Non-pigmented ciliary epithelial cell (primary cell): ENCODE data around the gene PPP4R3A.
"Not testable (repeated sequence)": the region's sequence is repeated elsewhere in the genome, so short reads cannot be mapped to it uniquely, and the experiment has no call there.

ENCODE experiments used
- DNase-seq: peaks from one replicate; pipeline ENCODE4 v3.0.0-alpha.2; 2010; ENCODE audit warnings: low read depth

PPP4R3A gene

GRCh38 chr14:91503000-91503504, 7.1 kb downstream of the PPP4R3A start:
- DNase-seq, result no peak

- DNase-seq, result no peak
These were observed 7.9 kb downstream of the PPP4R3A start for GRCh38 chr14:91501951-91502930.

DNA sequence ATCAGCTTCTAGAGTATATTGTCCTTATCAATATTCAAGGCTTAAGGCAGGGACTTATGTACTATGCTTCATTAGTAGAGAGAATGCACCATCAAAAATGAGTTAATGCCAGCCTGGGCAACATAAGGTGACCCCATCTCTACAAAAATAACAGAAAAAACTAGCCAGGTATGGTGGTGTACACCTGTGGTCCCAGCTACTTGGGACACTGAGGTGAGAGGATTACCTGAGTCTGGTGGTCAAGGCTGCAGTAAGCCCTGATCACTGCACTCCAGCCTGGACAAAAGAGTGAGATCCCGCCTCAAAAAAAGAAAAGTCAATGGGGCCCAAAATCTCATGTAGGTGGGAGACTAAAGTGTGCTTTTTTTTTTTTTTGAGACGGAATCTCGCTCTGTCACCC, 8.8 kb downstream of the PPP4R3A start:
- DNase-seq, result no peak

DNA sequence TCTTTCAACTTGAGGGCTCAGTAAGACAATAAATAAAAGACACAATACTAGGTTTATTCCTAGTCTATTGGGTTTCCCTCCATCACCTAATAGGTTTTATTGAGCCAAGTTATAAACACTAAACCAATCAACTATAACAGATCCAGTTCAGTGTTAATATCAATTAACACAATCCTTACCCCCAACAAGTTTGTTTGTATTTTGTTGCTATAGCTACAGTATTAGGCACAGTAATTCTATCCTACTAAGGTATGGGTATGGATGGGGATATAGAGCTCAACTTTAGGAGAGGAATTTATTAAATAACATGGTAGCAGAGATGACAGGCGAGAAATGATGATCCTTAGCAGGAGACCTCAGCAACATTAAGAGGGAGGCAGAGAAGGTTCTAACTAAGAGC, 13.3 kb downstream of the PPP4R3A start:
- no peak for DNase-seq

DNA sequence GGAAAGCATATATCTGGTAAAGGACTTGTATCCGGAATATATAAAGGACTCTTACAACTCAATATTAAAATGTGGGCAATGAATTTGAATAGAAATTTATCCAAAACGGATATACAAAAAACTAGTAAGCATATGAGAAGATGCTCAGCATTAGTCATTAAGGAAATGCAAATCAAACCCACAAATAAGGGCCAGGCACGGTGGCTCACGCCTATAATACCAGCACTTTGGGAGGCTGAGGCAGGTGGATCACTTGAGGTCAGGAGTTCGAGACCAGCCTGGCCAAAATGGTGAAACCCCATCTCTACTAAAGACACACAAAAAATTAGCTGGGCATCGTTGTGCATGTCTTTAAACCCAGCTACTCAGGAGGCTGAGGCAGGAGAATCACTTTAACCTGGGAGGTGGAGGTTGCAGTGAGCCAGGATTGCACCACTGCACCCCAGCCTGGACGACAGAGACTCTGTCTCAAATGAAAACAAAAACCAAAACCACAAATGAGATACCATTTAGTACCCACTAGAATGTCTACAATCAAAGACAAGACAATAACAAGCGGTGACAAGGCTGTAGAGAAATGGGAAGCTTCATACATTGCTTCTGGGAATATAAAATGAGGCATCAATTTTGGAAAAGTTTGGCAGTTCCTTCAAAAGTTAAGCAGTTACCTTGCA, 15.6 kb downstream of the PPP4R3A start:
- not testable (repeated sequence) for DNase-seq

DNA sequence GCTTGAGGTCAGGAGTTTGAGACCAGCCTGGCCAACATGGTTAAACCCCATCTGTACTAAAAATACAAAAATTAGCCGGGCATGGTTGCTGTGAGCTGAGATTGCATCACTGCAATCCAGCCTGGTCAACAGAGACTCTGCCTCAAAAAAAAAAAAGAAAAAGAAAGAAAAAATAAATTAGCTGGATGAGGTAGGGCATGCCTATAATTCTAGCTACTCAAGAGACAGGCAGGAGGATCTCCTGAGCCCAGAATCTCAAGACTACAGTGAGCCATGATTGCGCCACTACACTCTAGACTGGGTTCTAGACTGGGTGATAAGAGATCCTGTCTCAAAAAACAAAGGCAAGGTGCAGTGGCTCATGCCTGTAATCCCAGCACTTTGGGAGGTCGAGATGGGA, 16.9 kb downstream of the PPP4R3A start:
- DNase-seq, result no peak

DNA sequence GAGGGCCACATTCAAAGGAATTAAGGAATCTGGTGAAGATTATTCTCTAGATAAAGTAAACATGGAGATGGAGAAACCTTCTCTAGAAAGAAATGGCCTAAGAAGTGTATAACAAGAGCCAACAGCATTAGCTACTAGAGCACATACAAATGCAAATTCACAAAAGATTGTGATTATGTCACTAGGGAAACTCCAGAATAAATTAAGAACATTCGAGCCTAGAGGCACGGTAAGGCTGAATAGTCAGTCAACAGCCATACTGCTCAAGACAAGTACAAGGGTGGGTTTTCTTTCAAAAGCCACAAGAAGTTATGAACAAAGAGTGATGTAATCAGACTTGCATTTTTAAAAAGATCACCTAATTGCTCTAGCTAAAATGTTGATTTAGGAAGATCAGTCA, 25.4 kb downstream of the PPP4R3A start:
- no peak for DNase-seq

DNA sequence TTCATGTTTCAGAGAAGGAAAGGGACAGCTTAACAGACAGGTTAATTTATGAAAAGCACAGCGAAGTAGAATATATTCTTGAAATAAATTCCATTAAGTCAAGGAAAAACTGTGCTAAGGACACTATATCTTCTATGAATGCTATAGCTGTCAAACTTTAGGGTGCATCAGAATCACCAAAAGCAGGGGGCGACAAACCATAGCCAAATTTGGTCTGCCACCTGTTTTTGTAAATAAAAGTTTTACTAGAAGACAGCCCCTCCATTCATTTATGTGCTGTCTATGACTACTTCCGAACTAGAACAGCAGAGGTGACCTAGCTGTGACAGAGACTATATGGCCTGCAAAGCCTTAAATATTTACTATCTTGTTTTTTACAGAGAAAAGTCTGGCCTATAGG, 25.9 kb downstream of the PPP4R3A start:
- DNase-seq, result no peak

DNA sequence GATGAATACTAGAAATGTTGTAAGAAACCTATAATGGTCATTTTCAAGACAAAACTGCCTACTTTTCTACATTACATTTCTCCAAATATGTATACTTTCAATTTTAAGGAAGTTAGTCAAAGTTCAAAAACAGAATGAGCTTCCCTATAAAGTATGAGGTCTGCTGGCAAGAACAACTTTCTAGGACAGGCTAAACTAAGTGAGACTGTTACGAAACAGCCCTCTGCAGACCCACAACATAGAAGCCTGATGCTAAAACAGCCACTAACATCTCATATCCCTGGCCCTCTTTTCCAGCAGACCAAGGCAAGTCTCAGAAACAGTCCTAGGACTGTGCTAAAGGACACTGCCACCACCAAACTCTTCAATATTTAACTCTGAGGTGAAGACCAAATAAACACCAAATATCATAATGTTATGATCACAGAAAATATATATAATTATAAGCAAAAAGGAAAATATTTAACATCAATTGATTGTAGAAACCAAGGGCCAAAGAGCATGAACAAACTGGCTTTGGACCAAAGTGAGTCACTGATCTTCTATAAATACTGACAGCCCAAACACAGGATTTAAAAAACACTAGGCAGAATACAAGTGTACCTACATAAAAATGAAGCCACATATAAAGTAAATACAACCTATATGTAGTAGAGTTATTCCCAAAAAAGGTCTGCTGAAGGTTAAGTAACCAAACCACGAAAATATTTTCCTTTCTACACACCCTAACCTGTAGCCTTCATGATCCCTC, 27.7 kb downstream of the PPP4R3A start:
- no peak for DNase-seq

GRCh38 chr14:91477388-91477787, 32.7 kb downstream of the PPP4R3A start:
- DNase-seq, result no peak

DNA sequence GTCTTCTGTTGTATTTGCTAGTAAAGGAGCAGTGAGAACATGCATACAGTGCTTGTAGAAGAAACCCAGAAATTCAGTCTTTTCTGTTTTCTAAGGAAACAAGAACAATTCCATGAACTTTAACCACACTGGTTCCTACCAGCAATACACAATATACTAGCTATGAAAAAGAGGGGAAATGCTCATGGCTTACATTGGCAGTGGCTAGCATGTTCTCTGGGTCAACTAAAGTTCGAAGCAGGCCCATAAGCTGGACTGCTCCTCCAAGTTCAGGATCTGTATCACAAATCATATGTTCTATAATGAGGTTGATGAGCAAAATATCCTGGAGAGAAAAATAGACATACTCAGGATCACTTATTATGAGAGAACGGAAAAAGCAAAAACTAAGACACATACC, 37.1 kb downstream of the PPP4R3A start:
- no peak for DNase-seq

GRCh38 chr14:91470216-91470615, 39.9 kb downstream of the PPP4R3A start:
- DNase-seq, result no peak

GRCh38 chr14:91466192-91466591, 43.9 kb downstream of the PPP4R3A start:
- no peak for DNase-seq

GRCh38 chr14:91464615-91465205, 45.4 kb downstream of the PPP4R3A start:
- DNase-seq, result no peak

DNA sequence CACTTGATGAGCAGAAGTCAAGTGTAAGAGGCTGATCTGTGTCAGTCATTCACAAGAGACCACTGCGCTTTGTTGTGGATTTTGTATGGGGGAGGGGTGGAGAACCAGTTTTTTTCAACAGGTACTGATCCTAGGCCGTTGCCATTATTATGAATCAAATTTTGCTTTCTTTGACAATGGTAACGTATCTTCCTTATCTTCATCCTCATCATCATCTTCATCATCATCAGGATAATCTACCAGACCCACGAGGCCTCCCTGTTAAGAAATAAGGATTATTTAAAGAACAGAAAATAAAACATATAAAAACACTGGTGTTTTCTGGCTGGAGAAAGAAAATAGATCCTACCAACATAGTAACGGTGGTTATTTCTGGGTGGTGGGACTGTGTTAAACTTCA, 51.5 kb downstream of the PPP4R3A start:
- DNase-seq, result no peak

GRCh38 chr14:91456283-91456682, 53.8 kb downstream of the PPP4R3A start:
- DNase-seq, result no peak

DNA sequence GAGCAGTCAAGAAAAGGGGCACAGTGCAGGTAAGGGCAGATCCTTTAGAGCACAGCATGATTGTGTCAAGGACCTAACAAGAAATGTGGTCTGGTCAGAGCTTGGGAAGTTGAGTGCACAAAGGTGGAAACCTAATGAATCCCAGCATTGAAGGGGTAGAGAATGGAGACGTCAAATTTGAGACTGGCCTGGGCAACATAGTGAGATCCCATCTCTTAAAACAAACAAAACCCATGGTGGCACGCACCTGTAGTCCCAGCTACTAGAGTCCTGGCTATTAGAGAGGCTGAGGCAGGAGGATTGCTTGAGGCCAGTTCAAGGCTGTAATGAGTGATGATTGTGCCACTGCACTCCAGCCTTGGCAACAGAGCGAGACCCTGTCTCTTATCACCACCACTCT, 55.5 kb downstream of the PPP4R3A start:
- DNase-seq, result no peak

DNA sequence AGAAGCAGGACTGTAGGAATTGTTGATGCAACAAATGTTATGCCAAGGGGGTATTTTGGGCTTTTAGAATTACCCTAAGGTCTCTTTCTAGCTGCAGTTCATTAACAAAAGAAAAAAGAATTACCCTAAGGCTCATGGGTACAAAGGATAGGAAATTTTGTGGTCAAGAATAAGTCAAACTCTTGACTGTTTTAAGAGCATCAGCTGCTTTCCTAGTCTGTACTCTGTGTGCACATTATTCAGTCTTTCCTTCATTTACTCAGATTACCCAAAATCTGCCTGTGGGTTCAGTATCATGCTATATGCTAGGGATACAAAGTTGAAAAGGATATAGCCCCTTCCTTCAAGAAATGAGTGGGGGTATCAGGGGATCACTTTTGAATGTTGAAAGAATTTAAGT, 56.0 kb downstream of the PPP4R3A start:
- no peak for DNase-seq

DNA sequence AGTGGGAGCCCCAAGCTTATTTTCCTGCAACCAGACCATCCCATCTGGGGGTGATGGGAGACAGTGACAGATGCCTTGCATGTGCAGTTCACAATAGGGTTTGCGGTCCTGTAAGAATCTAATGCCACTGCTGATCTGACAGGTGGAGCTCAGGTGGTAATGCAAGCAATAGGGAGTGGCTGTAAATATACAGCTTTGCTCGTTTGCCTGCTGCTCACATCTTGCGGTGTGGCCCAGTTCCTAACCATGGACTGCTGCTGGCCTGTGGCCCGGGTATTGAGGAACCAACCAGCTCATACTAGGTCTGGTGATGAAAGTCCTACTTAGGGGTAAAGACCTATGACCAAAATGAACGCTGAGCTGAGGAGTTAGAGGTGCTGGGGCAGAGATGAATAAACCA, 56.4 kb downstream of the PPP4R3A start:
- no peak for DNase-seq

- no peak for DNase-seq
These were observed 65.6 kb downstream of the PPP4R3A start for GRCh38 chr14:91444335-91445020.

DNA sequence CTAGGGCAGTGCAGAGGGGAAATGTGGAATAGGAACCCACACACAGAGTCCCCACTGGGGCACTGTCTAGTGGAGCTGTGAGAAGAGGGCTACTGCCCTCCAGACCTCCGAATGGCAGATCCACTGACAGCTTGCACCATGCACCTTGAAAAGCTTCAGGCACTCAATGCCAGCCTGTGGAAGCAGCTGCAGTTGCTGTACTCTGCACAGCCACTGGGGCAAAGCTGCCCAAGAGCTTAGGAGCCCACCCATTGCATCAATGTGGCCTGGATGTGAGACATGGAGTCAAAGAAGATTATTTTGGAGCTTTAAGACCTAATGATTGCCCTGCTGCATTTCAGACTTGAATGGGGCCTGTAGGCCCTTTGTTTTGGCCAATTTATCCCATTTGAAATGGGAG, 70.8 kb downstream of the PPP4R3A start:
- no peak for DNase-seq
